RCC 7860 (cell line): Measurements from ENCODE around the gene EIF4EBP2.

Experiments used
- DNase-seq: peaks from one replicate; pipeline ENCODE4 v3.0.0-alpha.2; 2015; ENCODE audit warnings: low spot score
- FAIRE-seq: peaks from 2 replicates; lab custom pipeline; 2012; peaks lifted over from hg19 to GRCh38; lab: Jason Lieb, UNC

The EIF4EBP2 gene

DNA sequence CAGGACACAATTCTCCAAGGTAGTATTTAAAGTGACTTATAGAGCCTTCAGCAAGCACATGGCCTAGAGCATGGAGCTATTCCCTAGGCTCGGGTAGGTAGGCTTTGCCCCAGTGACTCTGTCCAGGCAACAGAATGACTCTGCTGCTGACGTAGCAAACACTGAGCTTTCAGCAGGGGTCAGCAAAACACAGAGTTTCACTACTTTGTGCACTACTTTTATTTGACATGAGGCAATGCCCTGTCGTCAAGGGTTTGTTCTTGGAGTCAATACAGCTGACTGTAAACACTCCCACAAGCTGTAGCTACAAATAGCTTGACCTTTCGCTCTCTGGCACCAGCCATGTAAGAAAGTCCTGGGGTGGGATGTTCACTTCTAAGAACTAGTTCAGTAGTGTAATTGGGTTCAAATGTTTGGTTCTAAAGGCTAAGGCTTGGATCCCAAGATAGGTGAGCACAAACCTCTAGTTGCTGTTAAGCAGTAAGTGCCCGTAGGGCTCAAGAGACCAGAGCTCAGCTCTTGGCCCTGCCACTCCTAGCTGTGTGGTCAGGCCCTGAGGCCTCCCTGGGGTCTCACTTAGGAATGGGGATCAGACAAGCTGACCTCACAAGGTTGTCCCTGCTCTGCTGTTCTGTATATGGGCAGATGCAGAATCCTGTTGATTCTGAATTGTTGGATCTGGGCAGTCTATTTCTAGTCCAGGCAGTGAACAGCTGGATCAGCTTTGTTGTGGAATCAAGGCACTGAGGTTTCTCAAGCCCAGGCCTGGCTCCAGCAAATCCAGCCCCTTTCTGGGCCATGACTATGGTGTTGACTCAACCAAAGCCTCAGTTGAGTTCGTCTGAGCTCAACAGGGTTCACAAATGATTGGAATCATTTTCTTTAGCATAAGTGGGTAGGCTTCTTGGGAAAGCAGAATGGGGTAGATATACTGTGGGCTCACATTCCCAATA, 26.8 kb downstream of the EIF4EBP2 start:
- FAIRE-seq (no peak), DNase-seq (no peak)

DNA sequence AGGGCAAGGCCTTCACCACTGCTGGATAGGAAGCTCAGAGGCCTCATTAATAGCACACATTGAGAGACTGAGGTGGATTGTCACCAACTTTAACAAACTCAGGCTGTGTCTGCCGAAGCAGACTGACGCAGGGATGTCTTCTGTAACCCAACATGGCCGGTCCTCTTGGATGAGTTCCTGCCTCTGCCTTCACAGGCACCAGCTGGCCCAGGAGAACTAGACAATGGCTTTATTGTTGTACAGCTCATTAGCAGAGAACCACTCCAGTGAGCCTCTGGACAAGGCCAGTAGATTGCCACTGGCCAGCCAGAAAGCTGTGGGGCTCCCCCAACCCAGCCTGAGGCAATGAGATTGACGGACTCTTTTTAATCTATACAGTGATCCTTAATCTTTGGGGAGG, 28.2 kb downstream of the EIF4EBP2 start:
- no peak for DNase-seq
- FAIRE-seq, result no peak

DNA sequence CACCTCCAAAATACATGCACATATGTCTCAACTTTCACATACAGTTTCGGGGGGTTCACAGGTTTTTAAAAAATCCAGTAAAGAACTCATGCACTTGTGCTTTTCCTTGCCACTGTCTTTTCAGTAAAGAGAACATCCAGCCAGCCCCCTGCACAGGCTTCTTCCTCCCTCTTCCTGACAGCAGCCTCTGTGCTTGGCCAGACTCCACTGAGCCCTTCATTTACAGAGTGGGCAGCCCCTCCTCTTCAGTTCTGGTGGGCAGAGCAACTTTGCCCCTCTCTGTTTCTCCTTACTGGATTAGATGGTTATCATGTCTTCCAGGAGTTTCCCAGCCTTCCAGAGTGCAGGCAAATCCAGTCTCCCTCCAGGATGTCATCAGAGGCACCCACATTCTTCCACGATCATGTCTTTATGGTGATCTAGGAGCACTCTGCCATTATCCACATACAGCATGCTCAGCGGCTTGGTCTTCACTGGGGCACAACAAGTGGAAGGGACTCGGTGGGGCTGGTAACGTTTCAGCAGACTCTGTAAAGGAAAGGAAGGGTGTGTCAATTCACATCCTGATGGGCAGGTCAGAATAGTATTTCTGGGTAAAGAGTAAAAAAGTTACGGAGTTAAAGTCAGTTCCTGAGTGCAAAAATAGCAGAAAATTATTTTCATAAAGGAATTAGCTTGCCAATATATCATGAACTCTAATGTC, 28.8 kb downstream of the EIF4EBP2 start:
- no peak for DNase-seq
- no peak for FAIRE-seq

DNA sequence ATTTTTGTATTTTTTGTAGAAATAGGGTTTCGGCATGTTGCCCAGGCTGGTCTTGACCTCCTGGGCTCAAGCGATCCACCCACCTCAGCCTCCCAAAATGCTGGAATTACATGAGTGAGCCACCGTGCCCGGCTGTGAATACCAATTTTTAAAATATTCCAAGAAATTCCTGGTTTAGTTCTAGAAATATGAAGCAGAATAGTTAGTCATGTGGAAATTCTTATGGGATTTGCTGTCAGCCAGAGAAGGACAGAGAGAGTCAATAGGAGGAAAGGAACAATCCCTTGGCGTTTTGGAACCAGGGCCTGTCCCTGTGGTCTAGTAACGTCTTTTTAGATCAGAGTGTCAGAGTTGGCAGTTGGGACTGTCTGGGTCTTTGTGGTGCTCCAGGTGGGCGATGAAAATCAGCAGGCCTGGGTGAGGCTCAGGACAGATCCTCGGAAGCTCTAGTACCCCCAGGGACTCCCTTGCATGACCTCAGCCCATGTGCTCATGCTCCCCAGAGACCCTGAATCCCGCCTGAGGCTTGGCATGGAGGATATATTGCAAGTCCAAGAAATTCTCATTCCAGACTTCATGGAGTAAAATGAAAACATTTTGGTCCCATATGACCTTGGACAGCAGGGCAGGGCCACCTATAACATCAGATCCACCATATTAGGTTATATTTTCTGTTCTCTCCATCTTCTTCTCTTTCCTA, 29.8 kb downstream of the EIF4EBP2 start:
- DNase-seq (no peak), FAIRE-seq (no peak)

DNA sequence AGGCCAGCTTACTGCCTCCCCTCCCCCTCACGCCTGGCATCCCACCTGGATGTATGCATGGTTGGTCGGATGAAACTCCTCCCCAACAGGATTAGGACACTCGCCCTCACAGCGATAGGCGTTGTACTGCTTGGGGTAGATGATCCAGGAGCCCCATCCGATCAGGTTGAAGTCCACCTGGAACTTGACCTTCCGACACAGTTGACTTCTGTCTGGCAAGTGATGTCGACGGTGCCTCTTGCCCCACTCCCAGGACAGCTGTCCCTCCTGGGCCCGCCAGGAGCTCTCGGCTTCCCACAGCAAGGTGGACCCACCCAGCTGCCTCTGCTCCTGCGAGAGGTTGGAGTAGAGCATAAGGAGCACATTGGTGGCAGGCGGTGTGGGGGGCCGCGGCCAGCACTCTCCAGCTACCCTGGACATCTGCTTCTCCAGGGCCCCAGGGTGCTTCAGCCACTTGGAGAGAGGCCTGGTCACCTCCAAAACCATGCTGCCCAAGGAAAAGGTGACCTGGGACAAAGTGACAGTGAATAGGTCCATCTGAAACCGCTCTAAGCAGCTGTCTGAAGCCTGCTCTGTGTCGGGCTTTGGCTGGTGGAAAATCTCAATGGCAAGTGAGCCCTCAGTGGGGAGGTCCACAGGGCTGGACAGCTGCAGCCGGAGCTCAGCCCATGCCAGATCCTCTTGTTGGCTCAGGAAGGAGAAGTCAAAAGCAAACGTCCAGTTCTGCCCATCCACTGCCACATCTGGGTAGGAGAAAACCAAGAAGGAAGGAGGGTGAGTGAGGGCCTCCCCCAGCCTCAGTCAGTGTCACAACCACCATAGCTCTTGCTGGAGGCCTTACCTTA, 31.5 kb downstream of the EIF4EBP2 start:
- DNase-seq (no peak), FAIRE-seq (no peak)

DNA sequence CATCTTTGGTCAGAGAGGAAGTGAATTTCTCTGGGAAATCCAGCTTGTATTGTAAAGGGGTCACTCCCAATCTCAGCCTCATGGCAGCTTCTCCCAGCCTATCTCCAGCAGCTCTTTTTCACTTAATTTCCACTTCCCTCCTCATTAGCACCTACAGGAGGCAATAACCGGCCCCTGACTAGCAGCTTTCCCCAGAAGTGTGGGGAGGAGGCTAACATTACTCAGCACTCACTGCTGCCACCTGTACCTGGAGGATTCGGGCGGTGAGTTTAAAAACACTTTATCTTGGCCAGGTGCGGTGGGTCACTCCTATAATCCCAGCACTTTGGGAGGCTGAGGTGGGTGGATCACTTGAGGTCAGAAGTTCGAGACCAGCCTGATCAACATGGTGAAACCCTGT, 33.8 kb downstream of the EIF4EBP2 start:
- no peak for FAIRE-seq
- DNase-seq, result no peak

DNA sequence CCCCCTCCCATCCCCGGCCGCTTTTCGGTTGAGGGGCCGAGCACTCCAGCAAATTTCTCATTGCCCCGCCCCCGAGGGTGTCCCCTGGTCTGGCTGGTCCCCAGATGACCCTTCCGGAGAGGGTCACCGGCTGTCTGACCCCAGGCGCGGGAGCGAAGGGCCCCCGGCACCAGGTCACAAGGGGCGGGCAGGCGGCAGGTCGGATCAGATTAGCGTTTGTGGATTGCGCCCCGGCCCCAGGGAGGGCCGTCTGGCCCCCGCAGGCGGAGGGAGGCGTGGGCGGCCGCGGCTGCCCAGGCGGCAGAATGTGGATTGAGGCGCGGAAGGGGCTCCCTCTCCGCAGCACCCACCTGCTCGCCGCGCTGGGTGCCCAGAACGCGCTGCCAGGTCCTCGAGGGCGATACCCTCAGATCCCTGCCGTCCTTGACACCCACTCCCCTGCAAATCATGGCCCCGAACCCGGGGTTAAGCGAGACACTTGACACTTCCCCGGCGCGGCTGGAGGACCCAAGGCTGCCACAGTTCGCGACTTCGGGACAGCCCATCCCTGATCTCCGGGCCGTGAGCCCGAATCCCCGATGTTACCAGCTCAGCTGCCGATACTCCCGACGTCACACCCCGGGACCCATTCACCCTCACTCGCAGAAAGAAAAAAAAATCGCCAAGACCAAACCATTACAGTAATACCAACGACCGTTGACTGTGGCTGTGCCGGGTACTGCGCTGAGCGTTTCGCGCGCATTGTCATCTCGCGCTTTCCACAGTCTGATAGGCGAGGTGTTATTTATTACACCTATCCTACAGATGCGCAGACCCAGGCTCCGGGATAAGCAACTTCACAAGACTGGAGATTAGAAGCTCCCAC, 36.6 kb downstream of the EIF4EBP2 start:
- no peak for FAIRE-seq
- no peak for DNase-seq

DNA sequence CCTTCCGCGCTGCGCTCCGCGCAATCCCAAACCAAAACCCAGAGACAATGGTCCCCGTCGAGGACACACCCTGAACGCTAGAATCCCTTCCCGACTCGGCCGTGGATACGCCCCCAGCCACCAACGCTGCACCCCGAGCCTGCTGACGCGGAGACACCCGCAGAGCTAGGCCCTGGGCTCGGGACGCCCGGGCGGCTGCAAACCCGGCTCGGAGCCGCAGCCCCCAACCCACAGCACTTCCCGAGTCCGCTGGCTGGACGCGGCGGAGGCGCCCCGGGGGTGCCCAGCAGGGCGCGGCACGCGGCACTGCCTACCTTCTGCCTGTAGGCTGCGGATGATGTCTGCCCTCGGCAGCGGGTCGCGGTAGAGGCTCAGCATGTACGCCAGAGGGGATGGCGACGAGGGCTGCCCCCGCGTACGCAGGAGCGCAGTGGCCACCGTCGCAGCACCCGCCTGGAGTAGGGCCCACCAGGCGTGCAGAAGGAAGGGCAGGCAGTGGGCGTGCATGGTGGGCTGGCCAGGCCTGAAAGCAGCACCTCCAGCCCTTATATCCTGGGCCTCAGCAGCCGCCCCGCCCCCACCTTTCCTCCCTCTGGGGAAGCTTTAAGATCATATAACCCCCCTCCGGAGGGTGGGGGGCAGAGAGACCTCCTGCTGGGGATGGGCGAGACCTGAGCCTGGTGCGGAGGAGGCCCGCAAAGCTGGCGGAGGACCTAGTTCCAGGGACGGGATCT, 37.4 kb downstream of the EIF4EBP2 start, which contains the start of gene NODAL:
Gene NODAL (minus strand): TSS at position 521 of the 734 bp plus-strand sequence. CDS start 14 bp downstream, at position 507.
- no peak for DNase-seq
- no peak for FAIRE-seq

DNA sequence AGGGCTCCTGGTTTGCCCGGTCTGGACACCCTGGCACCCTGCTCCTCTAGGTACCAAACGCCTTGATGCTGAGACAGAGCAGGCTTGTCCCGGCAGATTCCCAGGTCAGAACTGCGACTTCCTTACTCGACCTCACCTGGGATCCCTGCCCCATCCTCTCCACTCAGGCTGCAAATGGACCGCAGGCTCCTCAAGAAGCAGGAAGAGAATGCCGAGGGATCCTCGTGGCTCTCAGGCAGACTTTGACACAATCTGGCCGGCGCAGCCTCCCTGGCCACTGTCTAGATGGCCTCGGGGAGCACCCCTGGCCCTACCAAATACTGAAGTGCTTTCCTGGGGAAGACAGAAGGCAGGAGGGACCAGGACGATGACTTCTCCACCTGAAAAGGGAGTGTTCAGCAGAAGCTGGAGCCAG, 38.0 kb downstream of the EIF4EBP2 start:
- no peak for DNase-seq
- no peak for FAIRE-seq

DNA sequence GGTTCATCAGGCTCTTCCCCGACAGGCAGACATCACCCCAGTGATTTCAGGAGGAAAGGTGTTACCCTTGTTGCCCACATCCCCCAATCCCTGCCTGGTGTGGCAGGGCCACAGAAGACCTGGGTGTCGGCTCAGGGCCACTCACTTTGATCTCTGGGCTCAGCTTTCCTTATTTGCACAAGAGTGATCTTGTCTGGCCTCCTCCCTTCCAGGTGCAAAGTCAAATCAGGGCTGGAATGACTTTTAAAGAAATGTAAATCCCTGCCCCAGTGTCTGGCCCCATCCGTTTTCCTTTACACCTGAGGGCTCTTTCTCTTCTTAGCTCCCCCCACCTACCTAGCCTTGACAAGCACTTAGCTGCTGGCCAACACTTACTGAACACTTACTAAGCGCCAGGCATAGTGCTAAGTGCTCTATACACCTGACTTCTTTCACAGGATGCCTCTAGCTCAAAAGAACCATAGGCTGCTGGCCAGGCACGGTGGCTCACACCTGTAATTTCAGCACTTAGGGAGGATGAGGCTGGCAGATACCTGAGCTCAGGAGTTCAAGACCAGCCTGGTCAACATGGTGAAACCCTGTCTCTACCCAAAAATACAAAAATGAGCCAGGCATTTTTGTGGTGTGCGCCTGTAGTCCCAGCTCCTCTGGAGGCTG, 38.5 kb downstream of the EIF4EBP2 start:
- DNase-seq (no peak), FAIRE-seq (no peak)

DNA sequence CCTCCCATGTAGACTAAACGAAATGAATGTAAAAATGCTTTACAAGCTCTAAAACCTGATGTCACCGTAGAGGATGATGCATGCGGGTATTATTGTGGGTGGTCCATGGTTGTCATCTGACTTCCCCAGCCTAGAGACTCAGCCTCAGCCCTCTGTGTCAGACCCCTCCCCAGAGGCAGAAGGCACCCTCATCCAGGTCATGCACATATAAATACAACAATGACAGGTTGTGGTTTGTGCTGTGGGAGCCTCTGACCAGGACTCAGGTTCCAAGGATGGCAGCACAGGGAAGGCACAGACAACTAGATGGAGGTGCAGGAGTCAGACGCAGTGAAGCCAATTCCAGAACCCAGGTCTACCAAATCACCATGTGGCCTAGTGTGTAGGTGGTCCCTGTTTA, 40.8 kb downstream of the EIF4EBP2 start:
- no peak for FAIRE-seq
- no peak for DNase-seq

DNA sequence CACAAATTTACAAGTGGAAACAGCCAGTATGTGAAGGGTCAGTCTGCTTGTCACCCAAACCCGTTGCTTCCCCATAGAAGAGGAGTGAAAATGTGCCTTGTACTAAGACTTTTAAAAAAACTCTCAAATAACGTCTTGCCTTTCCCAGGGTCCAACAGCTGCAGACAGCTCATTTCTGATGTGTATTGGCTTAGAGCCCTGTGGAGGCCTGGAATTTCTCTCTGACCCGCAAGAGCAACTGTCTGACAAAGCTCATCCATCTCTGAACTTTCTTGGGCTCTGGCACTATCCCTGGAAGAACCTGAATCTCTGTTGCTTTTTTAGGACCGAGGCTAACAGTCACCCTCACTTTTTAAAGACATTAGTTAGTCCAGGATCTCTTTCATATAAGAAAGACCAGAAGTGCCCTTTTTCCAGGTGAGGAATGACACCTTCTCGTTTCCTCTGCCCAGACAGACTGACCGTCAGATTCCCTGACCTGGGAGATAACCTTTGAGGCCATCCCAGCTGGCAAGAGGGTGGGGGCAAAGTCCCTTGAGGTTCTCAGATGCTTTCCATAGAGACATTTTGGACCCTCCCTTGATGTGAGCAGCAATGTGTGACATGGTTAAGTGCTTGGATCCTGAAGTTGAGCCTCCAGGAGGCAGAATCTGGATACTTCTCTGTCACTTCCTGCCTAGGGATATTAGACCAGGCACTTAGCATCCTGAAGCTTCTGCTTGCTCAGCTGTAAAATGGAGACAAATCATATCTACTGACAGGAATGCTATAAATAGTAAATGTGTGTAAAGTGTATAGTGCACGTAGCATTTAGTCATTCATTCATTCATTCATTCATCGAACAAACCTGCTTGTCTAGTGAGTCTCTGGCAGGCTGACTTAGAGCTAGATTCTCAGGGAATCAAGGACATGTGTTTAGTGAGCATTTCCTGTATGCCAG, 42.0 kb downstream of the EIF4EBP2 start:
- no peak for FAIRE-seq
- DNase-seq, result no peak

DNA sequence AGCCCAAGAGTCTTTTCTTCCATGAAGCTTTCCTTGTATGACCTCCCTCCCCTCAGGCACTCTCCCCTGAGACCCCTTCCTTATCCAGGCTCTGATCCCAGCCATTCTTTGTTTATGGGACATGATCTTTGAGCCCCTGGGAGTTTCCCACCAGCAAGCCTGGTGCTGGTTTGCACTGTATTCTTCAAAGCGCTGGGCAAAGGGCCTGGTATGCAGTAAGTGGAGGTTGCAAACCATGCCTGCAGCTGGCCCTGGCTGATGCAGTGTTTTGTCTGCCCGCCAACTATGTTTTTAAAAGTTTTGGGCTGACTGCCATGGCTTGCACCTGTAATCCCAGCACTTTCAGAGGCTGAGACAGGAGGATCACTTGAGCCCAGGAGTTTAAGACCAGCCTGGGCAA, 44.3 kb downstream of the EIF4EBP2 start:
- FAIRE-seq (no peak), DNase-seq (no peak)

DNA sequence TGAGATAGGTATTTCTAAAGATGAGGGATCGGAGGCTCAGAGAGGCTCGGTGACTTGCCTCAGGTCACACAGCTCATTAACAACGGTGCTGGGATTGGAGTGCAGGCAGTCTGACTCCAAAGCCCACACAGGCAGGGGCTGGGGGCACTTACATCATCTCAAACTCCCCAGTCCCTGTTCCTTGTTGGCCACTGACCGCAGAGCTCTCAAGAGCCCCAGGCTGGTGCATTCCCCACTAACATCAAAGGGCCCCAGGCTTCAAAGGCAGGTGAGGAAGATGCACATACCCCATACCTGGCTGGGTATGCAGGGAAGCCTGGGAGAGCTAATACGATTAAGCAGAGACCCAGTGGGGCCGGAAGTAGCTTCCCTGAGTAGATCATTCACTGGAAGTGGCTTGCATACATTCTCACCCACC, 51.3 kb downstream of the EIF4EBP2 start:
- no peak for DNase-seq
- FAIRE-seq, result no peak

DNA sequence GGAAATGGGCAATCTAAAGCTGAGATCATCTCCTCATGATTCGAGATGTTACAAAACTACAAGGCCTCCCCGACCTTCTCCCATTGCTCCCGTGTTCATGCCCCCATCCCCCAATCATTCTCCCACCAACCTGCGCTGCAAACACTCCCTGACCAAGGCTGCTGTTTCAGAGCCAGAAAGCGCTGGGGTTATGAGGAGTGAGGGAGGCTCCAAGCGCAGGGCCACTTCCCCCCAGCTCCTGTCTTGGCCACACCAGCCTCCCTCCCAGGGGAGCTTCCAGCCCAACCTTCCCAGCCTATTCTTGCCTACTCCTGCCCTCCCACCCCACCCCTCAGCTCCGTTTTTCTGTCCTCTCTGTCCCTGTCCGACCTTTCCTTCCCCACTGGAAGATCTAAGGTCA, 52.2 kb downstream of the EIF4EBP2 start:
- no peak for DNase-seq

DNA sequence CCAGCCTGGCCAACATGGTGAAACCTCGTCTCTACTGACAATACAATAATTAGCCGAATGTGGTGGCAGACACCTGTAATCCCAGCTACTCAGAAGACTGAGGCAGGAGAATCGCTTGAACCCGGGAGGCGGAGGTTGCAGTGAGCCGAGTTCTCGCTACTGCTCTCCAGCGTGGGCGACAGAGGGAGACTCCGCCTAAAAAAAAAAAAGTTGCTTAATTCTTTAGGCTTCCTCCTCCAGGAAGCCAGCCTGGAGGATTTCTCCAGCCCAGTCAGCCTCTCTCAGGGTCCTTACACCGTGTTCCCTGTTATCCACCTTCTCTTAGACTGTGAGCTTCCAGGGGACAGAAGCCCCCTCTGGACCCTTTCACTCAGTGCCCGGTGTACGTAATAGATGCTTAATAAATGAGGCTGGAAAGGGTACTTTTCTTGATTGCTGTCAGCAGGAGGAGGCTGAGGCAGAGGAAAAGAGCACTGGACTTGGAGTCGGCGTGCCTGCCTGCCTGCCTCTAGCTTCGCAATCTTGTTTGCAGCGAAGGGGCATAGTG, 53.9 kb downstream of the EIF4EBP2 start:
- no peak for DNase-seq
- FAIRE-seq, result no peak

More for the DNA sequence above, 52.2 kb downstream of the EIF4EBP2 start:
- no peak for FAIRE-seq
